GM18502 (cell line): ENCODE measurements around the gene UNC119B.
"Not testable (repeated sequence)": the region's sequence is repeated elsewhere in the genome, so short reads cannot be mapped to it uniquely, and the experiment has no call there.

Source experiments
- ATAC-seq: cut with Tn5 transposase; IDR thresholded peaks from one replicate; pipeline ENCODE4 v1.9.1; 2021; ENCODE audit warnings: mild to moderate bottlenecking; ENCODE audit not compliant: unreplicated experiment, poor library complexity

Gene UNC119B

GRCh38 chr12:120710031-120710804 is at the start of gene UNC119B:
TSS of gene UNC119B (plus strand) at chr12:120710458. CDS start at chr12:120710475, 17 bp downstream.
- peak; percentile 69 for ATAC-seq

DNA sequence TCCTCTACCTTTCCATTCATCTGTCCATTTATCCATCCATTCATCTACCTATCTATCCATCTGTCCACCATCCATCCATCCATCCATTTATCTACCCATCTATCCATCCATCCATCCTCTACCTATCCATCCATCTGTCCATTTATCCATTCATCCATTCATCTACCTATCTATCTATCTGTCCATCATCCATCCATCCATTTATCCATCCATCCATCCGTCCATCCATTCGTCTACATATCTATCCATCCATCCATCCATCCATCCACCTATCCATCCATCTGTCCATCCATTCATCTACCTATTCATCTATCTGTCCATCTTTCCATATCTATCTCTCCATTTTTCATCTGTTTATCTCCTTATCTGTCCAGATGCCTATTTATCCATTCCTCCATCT is 48.8 kb upstream of the UNC119B start:
- ATAC-seq = no peak

GRCh38 chr12:120662879-120663278 is 47.4 kb upstream of the UNC119B start:
- ATAC-seq = peak; percentile 82

- ATAC-seq = no peak
These were observed 46.5 kb upstream of the UNC119B start for GRCh38 chr12:120663741-120664140.

GRCh38 chr12:120666571-120667390 is 43.5 kb upstream of the UNC119B start:
- ATAC-seq = no peak

DNA sequence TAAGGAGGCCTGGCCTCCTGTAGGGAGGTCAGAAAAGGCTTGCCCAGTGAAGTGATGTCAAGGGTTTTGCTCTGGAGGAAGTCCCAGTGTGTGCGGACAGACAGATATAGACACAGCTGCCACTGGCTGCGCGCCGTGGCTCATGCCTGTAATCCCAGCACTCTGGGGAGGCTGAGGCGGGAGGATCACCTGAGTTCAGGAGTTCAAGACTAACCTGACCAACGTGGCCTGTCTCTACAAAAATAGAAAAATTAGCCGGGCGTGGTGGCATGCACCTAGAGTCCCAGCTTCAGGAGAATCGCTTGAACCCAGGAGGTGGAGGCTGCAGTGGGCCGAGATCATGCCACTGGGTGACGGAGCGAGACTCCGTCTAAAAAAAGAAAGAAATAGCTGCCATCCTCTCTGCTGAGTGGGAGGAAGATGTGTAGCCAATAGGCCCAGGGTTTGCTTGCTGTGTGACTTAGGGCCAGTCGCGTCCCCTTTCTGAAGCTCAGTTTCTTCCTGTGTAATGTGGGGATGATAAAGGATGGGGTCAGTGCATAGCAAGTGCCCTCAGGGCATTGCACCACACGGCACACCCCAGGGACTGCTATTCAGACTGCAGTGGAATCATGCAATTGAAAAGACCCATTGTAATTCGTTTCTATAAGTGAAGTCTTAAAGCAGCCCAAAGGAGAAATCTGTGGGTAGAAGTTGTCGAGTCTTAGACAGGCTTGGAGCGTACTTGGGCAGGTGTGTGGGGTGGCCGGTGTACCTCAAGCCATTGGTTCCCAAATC is 42.0 kb upstream of the UNC119B start:
- no peak for ATAC-seq

GRCh38 chr12:120668868-120669840 is 41.1 kb upstream of the UNC119B start:
- peak; percentile 65 for ATAC-seq

- not testable (repeated sequence) for ATAC-seq
These were observed 40.0 kb upstream of the UNC119B start for GRCh38 chr12:120670237-120670636.

- no peak for ATAC-seq
These were observed 39.6 kb upstream of the UNC119B start for GRCh38 chr12:120670667-120671066.

DNA sequence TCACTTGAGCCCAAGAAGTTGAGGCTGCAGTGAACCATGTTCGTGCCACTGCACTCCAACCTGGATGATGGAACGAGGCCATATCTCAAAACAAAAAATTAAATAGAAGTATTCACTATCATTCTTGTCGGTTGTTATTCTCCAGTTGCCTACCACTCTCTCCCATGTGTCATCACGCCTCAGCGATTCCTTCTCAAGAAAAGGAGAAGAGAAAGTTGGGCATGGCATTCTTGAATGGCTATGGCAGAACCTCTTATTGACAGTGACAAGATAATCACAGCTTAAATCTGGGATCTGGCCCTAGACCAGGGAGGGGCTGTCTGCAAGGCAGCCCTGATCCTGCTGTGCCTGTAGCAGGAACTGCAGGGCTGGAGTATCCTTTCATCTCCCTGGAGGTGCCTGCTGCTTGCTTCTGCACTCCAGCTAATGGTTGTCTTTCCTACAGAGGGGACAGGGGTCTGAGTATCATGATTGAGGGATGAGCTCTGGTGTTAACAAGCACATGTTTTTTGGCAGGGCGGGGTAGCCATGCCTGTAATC is 36.1 kb upstream of the UNC119B start:
- ATAC-seq = no peak

GRCh38 chr12:120677765-120678473 is 32.3 kb upstream of the UNC119B start:
- ATAC-seq = peak; percentile 56

DNA sequence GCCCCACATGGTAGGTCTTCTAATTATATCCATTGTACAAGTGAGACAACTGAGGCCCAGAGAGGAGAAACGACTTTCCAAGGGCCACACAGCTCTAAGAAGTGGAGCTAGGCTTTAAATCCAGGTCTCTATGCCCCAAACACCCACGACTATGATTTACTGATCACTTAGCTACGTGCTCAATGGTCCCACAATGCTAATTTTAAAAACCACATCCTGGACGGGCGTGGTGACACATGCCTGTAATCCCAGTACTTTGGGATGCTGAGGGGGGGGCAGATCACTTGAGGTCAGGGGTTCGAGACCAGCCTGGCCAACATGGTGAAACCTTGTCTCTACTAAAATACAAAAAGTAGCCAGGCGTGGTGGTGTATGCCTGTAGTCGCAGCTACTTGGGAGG is 31.7 kb upstream of the UNC119B start:
- peak; percentile 30 for ATAC-seq

- no peak for ATAC-seq
These were observed 30.0 kb upstream of the UNC119B start for GRCh38 chr12:120680165-120680738.

- ATAC-seq = no peak
These were observed 25.7 kb upstream of the UNC119B start for GRCh38 chr12:120684523-120684932.

GRCh38 chr12:120685522-120685921 is 24.7 kb upstream of the UNC119B start:
- no peak for ATAC-seq

- ATAC-seq = peak; percentile 75
These were observed 24.0 kb upstream of the UNC119B start for GRCh38 chr12:120686151-120686689.

- peak; percentile 74 for ATAC-seq
These were observed 23.3 kb upstream of the UNC119B start, which contains the start of gene MLEC for GRCh38 chr12:120686690-120687577. TSS of gene MLEC (plus strand) at chr12:120687149. CDS start at chr12:120687297, 148 bp downstream.
